A549 treated with AZD2906 at 1 μM for 4 hours (cell line): Measurements from ENCODE around the gene CBLC. TPM values are rescaled to one million over a fixed set of nuclear protein-coding genes. Genes with fewer than 3 reads are reported as not detected.

Source experiments
- total RNA-seq: library from RNA; stranded (reverse); fragments of 200-300 nt; extraction: Qiagen RNA extraction; gene quantifications from 5 replicates; pipeline ENCODE4 v1.2.3, GENCODE V29; 2022

Gene CBLC
- total RNA-seq = 0.06 TPM in 1 of 5 replicates, not detected in the others

GRCh38 chr19:44777715-44778347 lies at the start of gene CBLC:
CBLC (plus strand) TSS chr19:44777890; CDS start chr19:44777932, 42 bp downstream.

GRCh38 chr19:44748426-44749254 lies 29.1 kb upstream of the CBLC start, which contains the start of gene BCL3:
BCL3 (plus strand) TSS chr19:44748708; CDS start chr19:44748791, 83 bp downstream.

GRCh38 chr19:44808463-44809371 lies 31.0 kb downstream of the CBLC start, which contains the start of gene BCAM:
BCAM (plus strand) TSS chr19:44809103; CDS start chr19:44809125, 22 bp downstream.

GRCh38 chr19:44845612-44846454 lies 68.1 kb downstream of the CBLC start, which contains the start of gene NECTIN2:
NECTIN2 (plus strand) TSS chr19:44846297; CDS start chr19:44846526, 229 bp downstream.

Other genes with a start within 250 kb of the CBLC start
- gene CEACAM20, start 248.2 kb upstream of the CBLC start, total RNA-seq = 0.03 to 0.05 TPM (median 0.05 TPM) in 3 of 5 replicates, not detected in the others
- gene IGSF23, start 164.3 kb upstream of the CBLC start, total RNA-seq = 0.36 to 0.67 TPM (median 0.42 TPM) in 5 replicates
- 107 to 123 TPM (median 118 TPM) in 5 replicates for gene PVR, start 134.0 kb upstream of the CBLC start, total RNA-seq
- 7.7 to 12.3 TPM (median 9.2 TPM) in 5 replicates for gene CEACAM19, start 106.4 kb upstream of the CBLC start, total RNA-seq
- gene CEACAM16, start 78.7 kb upstream of the CBLC start, total RNA-seq = 0.03 to 0.13 TPM (median 0.11 TPM) in 5 replicates
- gene BCL3, start 29.2 kb upstream of the CBLC start, total RNA-seq = 30.5 to 57.6 TPM (median 56.5 TPM) in 5 replicates
- gene BCAM, start 31.2 kb downstream of the CBLC start, total RNA-seq = 68.3 to 86.8 TPM (median 84.1 TPM) in 5 replicates
- gene NECTIN2, start 68.4 kb downstream of the CBLC start, total RNA-seq = 71.2 to 83.6 TPM (median 79.1 TPM) in 5 replicates
- 182 to 258 TPM (median 243 TPM) in 5 replicates for gene TOMM40, start 113.4 kb downstream of the CBLC start, total RNA-seq
- 10.6 to 22.1 TPM (median 14.8 TPM) in 5 replicates for gene APOE, start 127.9 kb downstream of the CBLC start, total RNA-seq
- gene APOC1, start 136.7 kb downstream of the CBLC start, total RNA-seq = 110 to 119 TPM (median 111 TPM) in 5 replicates
- not detected in 5 replicates for gene APOC4, start 164.3 kb downstream of the CBLC start, total RNA-seq
- gene APOC2, start 168.2 kb downstream of the CBLC start, total RNA-seq = not detected in 5 replicates
- gene CLPTM1, start 177.5 kb downstream of the CBLC start, total RNA-seq = 140 to 185 TPM (median 176 TPM) in 5 replicates
- gene RELB, start 223.6 kb downstream of the CBLC start, total RNA-seq = 23.1 to 46.1 TPM (median 39.5 TPM) in 5 replicates